ENCODE measurements around the gene PLB1.

The PLB1 gene

GRCh38 chr2:28490558-28490957 is 5.3 kb upstream of the PLB1 start:
- intact Hi-C loops (cut with DNase I), result no loop called here
- DNase-seq, result no peak

GRCh38 chr2:28492282-28492681 is 3.6 kb upstream of the PLB1 start:
- intact Hi-C loops (cut with DNase I), result no loop called here
- DNase-seq, result no peak

- DNase-seq, result no peak
- intact Hi-C loops (cut with DNase I), result no loop called here
These were observed 2.2 kb upstream of the PLB1 start for GRCh38 chr2:28493636-28494035.

GRCh38 chr2:28496781-28497180 is 921 bp downstream of the PLB1 start:
- no peak for DNase-seq
- intact Hi-C loops (cut with DNase I), result no loop called here

GRCh38 chr2:28497206-28497605 is 1.3 kb downstream of the PLB1 start:
- DNase-seq, result no peak
- intact Hi-C loops (cut with DNase I), result no loop called here

- intact Hi-C loops (cut with DNase I), result no loop called here
- no peak for DNase-seq
These were observed 3.4 kb downstream of the PLB1 start for GRCh38 chr2:28499282-28499681.

GRCh38 chr2:28505361-28505760 is 9.5 kb downstream of the PLB1 start:
- intact Hi-C loops (cut with DNase I), result no loop called here
- peak in 24 of 42 donors; percentile 11 to 81 (median 35) for DNase-seq

GRCh38 chr2:28506112-28506910 is 10.5 kb downstream of the PLB1 start:
- DNase-seq, result peak in 32 of 42 donors; percentile 14 to 87 (median 51)
- intact Hi-C loops (cut with DNase I), result no loop called here

GRCh38 chr2:28507796-28508764 is 12.2 kb downstream of the PLB1 start:
- intact Hi-C loops (cut with DNase I), result no loop called here
- peak; percentile 13 to 83 (median 64) for DNase-seq

- DNase-seq, result no peak
- intact Hi-C loops (cut with DNase I), result no loop called here
These were observed 13.5 kb downstream of the PLB1 start for GRCh38 chr2:28509361-28509760.

GRCh38 chr2:28510184-28510583 is 14.3 kb downstream of the PLB1 start:
- intact Hi-C loops (cut with DNase I), result no loop called here

GRCh38 chr2:28511871-28512606 is 16.2 kb downstream of the PLB1 start:
- DNase-seq, result no peak
- intact Hi-C loops (cut with DNase I), result no loop called here

More at GRCh38 chr2:28510184-28510583, 14.3 kb downstream of the PLB1 start:
- DNase-seq, result peak in 11 of 42 donors; percentile 21 to 56 (median 25)

GRCh38 chr2:28512607-28512965 is 16.7 kb downstream of the PLB1 start:
- DNase-seq, result no peak
- intact Hi-C loops (cut with DNase I), result no loop called here

- intact Hi-C loops (cut with DNase I), result no loop called here
- DNase-seq, result no peak
These were observed 17.2 kb downstream of the PLB1 start for GRCh38 chr2:28513097-28513496.

- DNase-seq, result no peak
- intact Hi-C loops (cut with DNase I), result no loop called here
These were observed 19.4 kb downstream of the PLB1 start for GRCh38 chr2:28515176-28515751.

- no peak for DNase-seq
- intact Hi-C loops (cut with DNase I), result no loop called here
These were observed 20.6 kb downstream of the PLB1 start for GRCh38 chr2:28516430-28516829.

- DNase-seq, result no peak
- intact Hi-C loops (cut with DNase I), result no loop called here
These were observed 21.1 kb downstream of the PLB1 start for GRCh38 chr2:28516950-28517349.

- peak in 3 of 42 donors; percentile 13 to 54 (median 16) for DNase-seq
- intact Hi-C loops (cut with DNase I), result no loop called here
These were observed 25.8 kb downstream of the PLB1 start for GRCh38 chr2:28521663-28522062.

- intact Hi-C loops (cut with DNase I), result no loop called here
- DNase-seq, result no peak
These were observed 26.6 kb downstream of the PLB1 start for GRCh38 chr2:28522481-28522880.
